H9 (cell line): ENCODE results near the gene LNX2. TPM values are rescaled to one million over a fixed set of nuclear protein-coding genes. Genes with fewer than 3 reads are reported as not detected.

Experiments
- DNase-seq: peaks from one replicate; pipeline ENCODE4 v3.0.0-alpha.2; 2017
- H2AFZ ChIP-seq: one replicate; pipeline ENCODE4 v1.6.1; 2013; ENCODE audit warnings: mild to moderate bottlenecking, low read length, control low read depth, moderate library complexity
- H2AK5ac ChIP-seq: 2 replicates; pipeline ENCODE4 v1.6.1; 2013; ENCODE audit warnings: low read length, control low read depth, mixed read lengths; ENCODE audit not compliant: insufficient read length
- H2BK120ac ChIP-seq: one replicate; pipeline ENCODE4 v1.6.1; 2013; ENCODE audit warnings: low read depth, mild to moderate bottlenecking, low read length, control low read depth, inconsistent platforms; ENCODE audit not compliant: poor library complexity, severe bottlenecking
- H2BK12ac ChIP-seq: 2 replicates; pipeline ENCODE4 v1.6.1; 2013; ENCODE audit warnings: low read length, control low read depth, mixed read lengths, low read depth; ENCODE audit not compliant: insufficient read length
- H2BK15ac ChIP-seq: 2 replicates; pipeline ENCODE4 v1.6.1; 2013; ENCODE audit warnings: low read depth, low read length, control low read depth
- H2BK20ac ChIP-seq: one replicate; pipeline ENCODE4 v1.6.1; 2013; ENCODE audit warnings: low read depth, mild to moderate bottlenecking, low read length, control low read depth, inconsistent platforms; ENCODE audit not compliant: poor library complexity, severe bottlenecking
- H2BK5ac ChIP-seq: 2 replicates; pipeline ENCODE4 v1.6.1; 2013; ENCODE audit warnings: low read length, control low read depth, mixed read lengths; ENCODE audit not compliant: insufficient read length
- H3K14ac ChIP-seq: 2 replicates; pipeline ENCODE4 v1.6.1; 2013; ENCODE audit warnings: low read length, control low read depth; ENCODE audit not compliant: insufficient read depth
- H3K18ac ChIP-seq: 2 replicates; pipeline ENCODE4 v1.6.1; 2013; ENCODE audit warnings: low read depth, mild to moderate bottlenecking, mixed read lengths, low read length, control low read depth; ENCODE audit not compliant: insufficient read length
- H3K23ac ChIP-seq: 2 replicates; pipeline ENCODE4 v1.6.1; 2013; ENCODE audit warnings: low read length, control low read depth, mixed read lengths, low read depth; ENCODE audit not compliant: insufficient read length
- H3K23me2 ChIP-seq: 2 replicates; pipeline ENCODE4 v1.6.1; 2013; ENCODE audit warnings: low read depth, mild to moderate bottlenecking, mixed read lengths, low read length, control low read depth; ENCODE audit not compliant: insufficient read length, poor library complexity, severe bottlenecking
- H3K27ac ChIP-seq: 2 replicates; pipeline ENCODE4 v1.5.1; 2013; ENCODE audit warnings: low read length, control low read depth, mixed read lengths, low read depth; ENCODE audit not compliant: insufficient read length
- H3K27me3 ChIP-seq: 2 replicates; pipeline ENCODE4 v1.6.1; 2013; ENCODE audit warnings: low read length, control low read depth, inconsistent platforms; ENCODE audit not compliant: insufficient read depth
- H3K4ac ChIP-seq: 2 replicates; pipeline ENCODE4 v1.6.1; 2013; ENCODE audit warnings: low read depth, mild to moderate bottlenecking, control low read depth, inconsistent platforms, low read length, moderate library complexity
- H3K4me1 ChIP-seq: 2 replicates; pipeline ENCODE4 v1.6.1; 2013; ENCODE audit warnings: low read length, control low read depth, inconsistent platforms; ENCODE audit not compliant: insufficient read depth
- H3K4me2 ChIP-seq: 2 replicates; pipeline ENCODE4 v1.6.1; 2013; ENCODE audit warnings: low read length, control low read depth, mixed read lengths; ENCODE audit not compliant: insufficient read length, insufficient read depth
- H3K56ac ChIP-seq: 2 replicates; pipeline ENCODE4 v1.6.1; 2013; ENCODE audit warnings: low read depth, mild to moderate bottlenecking, mixed read lengths, low read length, control low read depth; ENCODE audit not compliant: insufficient read length
- H3K79me1 ChIP-seq: 2 replicates; pipeline ENCODE4 v1.6.1; 2013; ENCODE audit warnings: low read depth, mild to moderate bottlenecking, moderate library complexity, low read length, control low read depth, inconsistent platforms; ENCODE audit not compliant: insufficient read depth, poor library complexity, severe bottlenecking
- H3K79me2 ChIP-seq: 2 replicates; pipeline ENCODE4 v1.6.1; 2013; ENCODE audit warnings: low read length, control low read depth, inconsistent platforms; ENCODE audit not compliant: insufficient read depth
- H3K9ac ChIP-seq: 2 replicates; pipeline ENCODE4 v1.6.1; 2013; ENCODE audit warnings: low read length, control low read depth, mixed read lengths; ENCODE audit not compliant: insufficient read length; ENCODE audit errors: extremely low read depth
- H3K9me3 ChIP-seq: one replicate; pipeline ENCODE4 v1.6.1; 2013; ENCODE audit warnings: low read depth, low read length, inconsistent platforms; ENCODE audit not compliant: control insufficient read depth
- H3T11ph ChIP-seq: one replicate; pipeline ENCODE4 v1.6.1; 2013; ENCODE audit warnings: mild to moderate bottlenecking, low read length, control low read depth, inconsistent platforms
- H4K20me1 ChIP-seq: one replicate; pipeline ENCODE4 v1.6.1; 2013; ENCODE audit not compliant: control insufficient read depth, insufficient read length, insufficient read depth
- H4K5ac ChIP-seq: 2 replicates; pipeline ENCODE4 v1.6.1; 2013; ENCODE audit warnings: low read depth, mild to moderate bottlenecking, mixed read lengths, low read length, control low read depth; ENCODE audit not compliant: insufficient read length
- H4K8ac ChIP-seq: replicated peaks from 2 replicates; pipeline ENCODE4 v1.6.1; 2013; ENCODE audit warnings: low read length, control low read depth, mixed read lengths, low read depth; ENCODE audit not compliant: insufficient read length
- H4K91ac ChIP-seq: 2 replicates; pipeline ENCODE4 v1.6.1; 2013; ENCODE audit warnings: low read depth, mild to moderate bottlenecking, moderate library complexity, mixed read lengths, low read length, control low read depth; ENCODE audit not compliant: insufficient read length
- H3K27ac Mint-ChIP-seq, 3 experiments: 2 replicates in 2 of 3; 3 replicates in 1 of 3; pipeline ENCODE4 v1.8.0; 2020 to 2021; ENCODE audit warnings: mixed read lengths in 3 of 3, mild to moderate bottlenecking in 1 of 3, moderate library complexity in 1 of 3
- H3K27me3 Mint-ChIP-seq: 2 replicates; pipeline ENCODE4 v1.8.0; 2021; ENCODE audit warnings: low read depth, mild to moderate bottlenecking, moderate library complexity, mixed read lengths
- H3K36me3 Mint-ChIP-seq, 3 experiments: 2 replicates in 2 of 3; 3 replicates in 1 of 3; pipeline ENCODE4 v1.8.0; 2020 to 2021; ENCODE audit warnings: low read depth in 3 of 3, mixed read lengths in 3 of 3; ENCODE audit not compliant: insufficient read depth in 1 of 3
- H3K4me1 Mint-ChIP-seq, 2 experiments: 2 replicates each; pipeline ENCODE4 v1.8.0; 2020; ENCODE audit warnings: mixed read lengths in 2 of 2
- H3K4me3 Mint-ChIP-seq, 2 experiments: 2 replicates in 1 of 2; 3 replicates in 1 of 2; pipeline ENCODE4 v1.8.0; 2020 to 2021; ENCODE audit warnings: mild to moderate bottlenecking in 2 of 2, mixed read lengths in 2 of 2, moderate library complexity in 1 of 2
- H3K9me3 Mint-ChIP-seq, 2 experiments: 2 replicates in 1 of 2; 3 replicates in 1 of 2; pipeline ENCODE4 v1.8.0; 2020; ENCODE audit warnings: mild to moderate bottlenecking in 2 of 2, mixed read lengths in 2 of 2, moderate library complexity in 1 of 2
- WGBS: extraction: QIAGEN DNeasy Blood & Tissue Kit; methylation state at CpG from one replicate; pipeline ENCODE4 v1.1.7; 2013; ENCODE audit warnings: missing lambda C conversion rate, low lambda C conversion rate, mixed read lengths; ENCODE audit not compliant: insufficient read length; ENCODE audit errors: extremely low coverage; 5-methylcytosine and 5-hydroxymethylcytosine counted together
- total RNA-seq: library from RNA; stranded (reverse); gene quantifications from 2 replicates; pipeline ENCODE4 v1.2.1, GENCODE V29; 2021
- TF ChIP-seq, protein P1 (sequence below): fragments of 200-600 bp; sonication (generic); conservative IDR thresholded peaks from 3 replicates; pipeline ENCODE4 v1.8.0; 2021; ENCODE audit warnings: antibody characterized with exemption, mild to moderate bottlenecking

LNX2 gene
- total RNA-seq, 1 experiment from 2014 or later, result 12.4 TPM

DNA sequence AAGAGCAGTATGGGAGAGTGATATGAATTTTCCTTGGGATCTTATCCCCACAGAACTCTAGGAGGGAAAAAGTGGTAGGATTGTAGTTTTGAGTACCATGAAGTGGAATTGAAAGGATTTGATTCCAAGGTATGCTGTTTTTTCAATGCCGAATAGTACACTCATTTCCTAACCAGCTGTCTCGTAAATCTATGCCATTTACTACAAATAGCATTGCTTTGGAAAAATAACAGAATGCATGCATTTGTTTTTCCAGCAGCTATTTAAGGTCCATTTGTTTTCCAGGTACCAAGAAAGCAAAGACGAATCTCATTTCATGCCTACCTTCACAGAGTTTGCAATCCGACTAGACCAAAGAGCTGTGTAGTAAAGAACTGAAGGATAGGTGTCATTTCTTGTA is 11.9 kb upstream of the LNX2 start:
- Histone ChIP-seq H3K23me2 (no peaks in the 10 kb centered on the region), H3K56ac (no peak overlapping the region), H3K4me1 (no peaks in the 10 kb centered on the region), H3K27ac (no peak overlapping the region), H3K79me1 (peaks cover 3% of the 10 kb centered on the region), H3K9me3 (no peaks in the 10 kb centered on the region), H3K14ac (no peak overlapping the region), H3K27me3 (no peaks in the 10 kb centered on the region), H4K5ac (no peak overlapping the region), H2BK120ac (no peak overlapping the region), H3T11ph (no peak overlapping the region), H3K4me2 (no peak overlapping the region), H2BK20ac (no peak overlapping the region), H3K9ac (no peak overlapping the region), H3K18ac (no peak overlapping the region), H2AFZ (no peak overlapping the region), H3K23ac (no peak overlapping the region), H2BK15ac (no peak overlapping the region), H3K79me2 (peaks cover 2% of the 10 kb centered on the region; the same call in 1 of the 2 replicates), H4K91ac (no peak overlapping the region), H2BK12ac (no peak overlapping the region), H3K4ac (no peak overlapping the region), H2BK5ac (no peak overlapping the region), H4K20me1 (no peaks in the 10 kb centered on the region), H2AK5ac (no peak overlapping the region), H4K8ac (no peak overlapping the region)
- no peak for DNase-seq
- no CpG with 5 or more reads among the region's 4 CpGs for WGBS
- Mint-ChIP-seq H3K36me3 (peaks cover 0 to 12% (median 1%) of the 10 kb centered on the region in 3 experiments; a peak in 3 of 7 replicates), H3K27me3 (no peaks in the 10 kb centered on the region), H3K4me3 (no peak overlapping the region), H3K9me3 (no peaks in the 10 kb centered on the region), H3K4me1 (peaks cover 4 to 5% of the 10 kb centered on the region in 2 experiments), H3K27ac (no peak overlapping the region)
- TF ChIP-seq, protein P1, sequence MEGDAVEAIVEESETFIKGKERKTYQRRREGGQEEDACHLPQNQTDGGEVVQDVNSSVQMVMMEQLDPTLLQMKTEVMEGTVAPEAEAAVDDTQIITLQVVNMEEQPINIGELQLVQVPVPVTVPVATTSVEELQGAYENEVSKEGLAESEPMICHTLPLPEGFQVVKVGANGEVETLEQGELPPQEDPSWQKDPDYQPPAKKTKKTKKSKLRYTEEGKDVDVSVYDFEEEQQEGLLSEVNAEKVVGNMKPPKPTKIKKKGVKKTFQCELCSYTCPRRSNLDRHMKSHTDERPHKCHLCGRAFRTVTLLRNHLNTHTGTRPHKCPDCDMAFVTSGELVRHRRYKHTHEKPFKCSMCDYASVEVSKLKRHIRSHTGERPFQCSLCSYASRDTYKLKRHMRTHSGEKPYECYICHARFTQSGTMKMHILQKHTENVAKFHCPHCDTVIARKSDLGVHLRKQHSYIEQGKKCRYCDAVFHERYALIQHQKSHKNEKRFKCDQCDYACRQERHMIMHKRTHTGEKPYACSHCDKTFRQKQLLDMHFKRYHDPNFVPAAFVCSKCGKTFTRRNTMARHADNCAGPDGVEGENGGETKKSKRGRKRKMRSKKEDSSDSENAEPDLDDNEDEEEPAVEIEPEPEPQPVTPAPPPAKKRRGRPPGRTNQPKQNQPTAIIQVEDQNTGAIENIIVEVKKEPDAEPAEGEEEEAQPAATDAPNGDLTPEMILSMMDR, result no peak
